Measurements from ENCODE around the gene MT1E.
"Not testable (repeated sequence)": the region's sequence is repeated elsewhere in the genome, so short reads cannot be mapped to it uniquely, and the experiment has no call there.

Gene MT1E

GRCh38 chr16:56647641-56648431 lies 22.3 kb downstream of the MT1E start:
- no peak for DNase-seq

GRCh38 chr16:56649271-56649670 lies 23.7 kb downstream of the MT1E start:
- DNase-seq, result no peak

- DNase-seq, result no peak
These were observed 24.2 kb downstream of the MT1E start for GRCh38 chr16:56649820-56650219.

- DNase-seq, result no peak
These were observed 26.0 kb downstream of the MT1E start, which contains the start of gene MT1B for GRCh38 chr16:56651586-56651985. Gene MT1B (plus strand): TSS chr16:56651886. CDS start chr16:56651954, 68 bp downstream.

GRCh38 chr16:56652600-56652999 lies 27.0 kb downstream of the MT1E start:
- DNase-seq, result no peak

GRCh38 chr16:56653218-56653617 lies 27.6 kb downstream of the MT1E start:
- DNase-seq, result no peak

- no peak for DNase-seq
These were observed 32.2 kb downstream of the MT1E start, which contains the start of gene MT1F for GRCh38 chr16:56657555-56658326. Gene MT1F (plus strand): TSS chr16:56657959. CDS start chr16:56658059, 100 bp downstream.

- DNase-seq, result no peak
These were observed 32.8 kb downstream of the MT1E start for GRCh38 chr16:56658327-56658875.

- no peak for DNase-seq
These were observed 37.1 kb downstream of the MT1E start for GRCh38 chr16:56662357-56663354.

GRCh38 chr16:56664506-56664905 lies 38.9 kb downstream of the MT1E start:
- DNase-seq, result no peak

GRCh38 chr16:56665286-56666261 lies 40.0 kb downstream of the MT1E start:
- DNase-seq, result not testable (repeated sequence)

GRCh38 chr16:56667581-56668571 lies 42.3 kb downstream of the MT1E start, which contains the start of gene MT1G:
Gene MT1G (minus strand): TSS chr16:56668065. CDS start chr16:56667993, 72 bp downstream.
- no peak for DNase-seq

GRCh38 chr16:56669005-56669839 lies 43.6 kb downstream of the MT1E start, which contains the start of gene MT1H:
Gene MT1H (plus strand): TSS chr16:56669814. CDS start chr16:56669885, 71 bp downstream.
- DNase-seq, result no peak

GRCh38 chr16:56669840-56670619 lies 44.4 kb downstream of the MT1E start:
- no peak for DNase-seq

- DNase-seq, result no peak
These were observed 45.0 kb downstream of the MT1E start for GRCh38 chr16:56670620-56670934.

GRCh38 chr16:56671691-56672090 lies 46.1 kb downstream of the MT1E start:
- not testable (repeated sequence) for DNase-seq

GRCh38 chr16:56672171-56672570 lies 46.6 kb downstream of the MT1E start:
- DNase-seq, result not testable (repeated sequence)
